BLaER1 (cell line): ENCODE data around the gene NIPAL4.
"Not testable (repeated sequence)": the region's sequence is repeated elsewhere in the genome, so short reads cannot be mapped to it uniquely, and the experiment has no call there.

Experiments
- H3K27ac ChIP-seq: shearing (Covaris generic); formaldehyde crosslinking; 2 replicates; pipeline ENCODE4 v1.8.1; 2022
- H3K27me3 ChIP-seq: shearing (Covaris generic); formaldehyde crosslinking; 2 replicates; pipeline ENCODE4 v1.8.1; 2022
- H3K36me3 ChIP-seq: shearing (Covaris generic); formaldehyde crosslinking; 2 replicates; pipeline ENCODE4 v1.8.1; 2022
- H3K4me1 ChIP-seq: shearing (Covaris generic); formaldehyde crosslinking; 2 replicates; pipeline ENCODE4 v1.8.1; 2022
- H3K4me2 ChIP-seq: shearing (Covaris generic); formaldehyde crosslinking; 2 replicates; pipeline ENCODE4 v1.8.1; 2022
- H3K4me3 ChIP-seq: shearing (Covaris generic); formaldehyde crosslinking; 2 replicates; pipeline ENCODE4 v1.8.1; 2022
- H3K9ac ChIP-seq: shearing (Covaris generic); formaldehyde crosslinking; 2 replicates; pipeline ENCODE4 v1.8.1; 2022
- H3K9me3 ChIP-seq: shearing (Covaris generic); formaldehyde crosslinking; 2 replicates; pipeline ENCODE4 v1.8.1; 2022
- H4K20me1 ChIP-seq: shearing (Covaris generic); formaldehyde crosslinking; 2 replicates; pipeline ENCODE4 v1.8.1; 2022
- Cebpa-rat ChIP-seq: shearing (Covaris generic); IDR thresholded peaks from 2 replicates; pipeline ENCODE4 v1.8.1; 2022

NIPAL4 gene

GRCh38 chr5:157475432-157475831, 15.4 kb downstream of the NIPAL4 start:
- TF ChIP-seq Cebpa-rat: no peak

DNA sequence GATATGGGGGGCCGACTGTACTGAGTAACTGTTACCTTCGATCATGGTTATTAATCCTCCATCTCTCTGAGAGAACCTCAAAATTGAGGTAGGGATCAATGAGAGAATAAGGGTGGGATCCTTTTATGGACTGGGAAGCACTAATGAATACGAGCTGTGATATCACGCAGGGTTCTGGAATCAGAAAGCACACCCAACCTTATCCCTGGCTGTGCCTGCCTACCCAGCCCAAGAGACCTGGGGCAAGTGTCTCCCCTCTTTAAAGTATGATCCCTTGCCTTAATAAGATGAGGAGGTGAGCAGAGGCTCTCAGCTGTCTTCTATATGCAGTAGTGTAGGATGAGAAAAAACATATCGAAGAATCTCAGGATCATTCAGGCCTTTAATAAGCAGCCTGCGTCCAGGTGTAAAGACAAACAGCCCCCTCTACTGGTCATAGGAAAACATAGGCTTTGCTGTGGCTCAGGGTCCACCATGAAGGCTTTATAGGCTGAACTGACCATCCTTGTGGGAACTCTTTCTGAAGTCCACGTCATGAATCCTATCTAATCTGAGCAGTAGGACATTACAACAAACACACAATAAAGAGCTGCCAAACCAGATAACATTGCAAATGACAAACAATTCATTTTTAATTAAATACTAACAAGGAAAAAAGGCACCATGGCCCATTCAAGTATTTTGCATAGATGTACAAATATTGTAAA, 16.8 kb downstream of the NIPAL4 start:
- peaks cover 6% of the 10 kb centered on the region; the same call in 1 of the 2 replicates for H3K4me1 ChIP-seq
- no peak overlapping the region for H3K4me3 ChIP-seq
- no peak overlapping the region for H3K9ac ChIP-seq
- H3K36me3 ChIP-seq: 0 out of 2 replicates have a peak, but pooled peaks cover 4% of the 10 kb centered on the region
- no peaks in the 10 kb centered on the region for H4K20me1 ChIP-seq
- H3K27me3 ChIP-seq: no peaks in the 10 kb centered on the region
- H3K27ac ChIP-seq: no peak overlapping the region
- no peaks in the 10 kb centered on the region for H3K9me3 ChIP-seq
- TF ChIP-seq Cebpa-rat: no peak
- no peak overlapping the region for H3K4me2 ChIP-seq

More at GRCh38 chr5:157475432-157475831, 15.4 kb downstream of the NIPAL4 start:
- Histone ChIP-seq H3K4me1 (peaks cover 6% of the 10 kb centered on the region; the same call in 1 of the 2 replicates), H3K36me3 (no peaks in the 10 kb centered on the region), H3K27ac (no peak overlapping the region), H4K20me1 (no peaks in the 10 kb centered on the region), H3K4me2 (no peak overlapping the region), H3K9me3 (no peaks in the 10 kb centered on the region), H3K9ac (no peak overlapping the region), H3K4me3 (no peak overlapping the region), H3K27me3 (no peaks in the 10 kb centered on the region)

GRCh38 chr5:157477814-157478494, 17.9 kb downstream of the NIPAL4 start:
- no peak overlapping the region for H3K27ac ChIP-seq
- H3K4me1 ChIP-seq: peaks cover 6% of the 10 kb centered on the region; the same call in 1 of the 2 replicates
- no peak overlapping the region for H3K4me3 ChIP-seq
- no peak overlapping the region for H3K9ac ChIP-seq
- no peak for TF ChIP-seq Cebpa-rat
- no peaks in the 10 kb centered on the region for H3K27me3 ChIP-seq
- no peaks in the 10 kb centered on the region for H3K9me3 ChIP-seq
- 0 out of 2 replicates have a peak, but pooled peaks cover 4% of the 10 kb centered on the region for H3K36me3 ChIP-seq
- H3K4me2 ChIP-seq: 0 out of 2 replicates have a peak overlapping the region, but pooled peaks have one; percentile 3
- no peaks in the 10 kb centered on the region for H4K20me1 ChIP-seq

DNA sequence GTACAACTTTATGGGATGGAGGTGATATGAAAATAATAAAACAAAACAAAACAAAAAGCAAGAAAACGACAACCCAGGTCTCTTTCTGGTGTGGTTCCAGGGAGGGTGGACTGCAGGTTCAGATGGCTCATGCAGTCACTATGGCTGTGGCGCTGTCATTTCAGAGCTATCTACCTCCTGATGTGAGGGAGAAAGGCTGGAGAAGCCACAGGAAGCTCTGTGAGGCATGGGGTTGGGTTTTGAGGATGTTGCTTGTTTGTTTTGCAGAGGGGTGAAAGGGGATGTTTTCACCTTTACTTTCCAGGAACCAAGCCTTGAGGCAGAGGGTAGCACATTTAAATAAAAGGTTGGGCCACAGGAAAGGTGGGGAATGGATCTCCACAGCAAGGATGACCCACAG, 18.7 kb downstream of the NIPAL4 start:
- peaks cover 6% of the 10 kb centered on the region; the same call in 1 of the 2 replicates for H3K4me1 ChIP-seq
- TF ChIP-seq Cebpa-rat: no peak
- no peak overlapping the region for H3K4me2 ChIP-seq
- 0 out of 2 replicates have a peak, but pooled peaks cover 4% of the 10 kb centered on the region for H3K36me3 ChIP-seq
- no peaks in the 10 kb centered on the region for H4K20me1 ChIP-seq
- no peak overlapping the region for H3K27ac ChIP-seq
- H3K27me3 ChIP-seq: no peaks in the 10 kb centered on the region
- no peak overlapping the region for H3K9ac ChIP-seq
- H3K9me3 ChIP-seq: no peaks in the 10 kb centered on the region
- H3K4me3 ChIP-seq: no peak overlapping the region

DNA sequence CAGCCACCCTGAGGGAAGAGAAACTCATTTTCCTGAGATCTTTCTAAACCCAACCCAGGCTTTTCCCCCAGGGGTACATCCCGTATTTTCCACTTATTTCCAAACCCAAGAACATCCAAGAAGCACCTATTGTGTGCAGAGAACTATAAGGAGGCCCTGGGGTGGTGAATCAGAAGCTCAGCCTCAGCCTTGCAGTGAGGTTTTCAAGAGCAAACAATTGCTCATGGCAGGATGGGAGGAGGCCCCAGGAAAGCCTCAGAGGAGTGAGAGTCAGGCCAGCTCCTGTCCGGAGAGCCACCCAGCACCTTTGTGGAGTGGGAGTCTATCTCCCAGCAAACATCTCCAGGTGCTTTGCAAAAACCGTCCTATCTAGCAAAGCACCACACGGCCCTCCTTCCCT, 19.2 kb downstream of the NIPAL4 start:
- H3K4me1 ChIP-seq: peaks cover 8% of the 10 kb centered on the region
- H3K27me3 ChIP-seq: no peaks in the 10 kb centered on the region
- H3K27ac ChIP-seq: no peak overlapping the region
- no peaks in the 10 kb centered on the region for H3K9me3 ChIP-seq
- H3K4me3 ChIP-seq: no peak overlapping the region
- H4K20me1 ChIP-seq: no peaks in the 10 kb centered on the region
- H3K9ac ChIP-seq: no peak overlapping the region
- TF ChIP-seq Cebpa-rat: no peak
- 0 out of 2 replicates have a peak, but pooled peaks cover 4% of the 10 kb centered on the region for H3K36me3 ChIP-seq
- H3K4me2 ChIP-seq: no peak overlapping the region

- Histone ChIP-seq H3K4me1 (peaks cover 15% of the 10 kb centered on the region), H4K20me1 (no peaks in the 10 kb centered on the region), H3K4me2 (no peak overlapping the region), H3K36me3 (0 out of 2 replicates have a peak, but pooled peaks cover 4% of the 10 kb centered on the region), H3K27ac (no peak overlapping the region), H3K4me3 (no peak overlapping the region), H3K9me3 (no peaks in the 10 kb centered on the region), H3K27me3 (no peaks in the 10 kb centered on the region), H3K9ac (no peak overlapping the region)
- TF ChIP-seq Cebpa-rat: no peak
These were observed 19.8 kb downstream of the NIPAL4 start for GRCh38 chr5:157479612-157480510.

GRCh38 chr5:157481265-157481664, 21.3 kb downstream of the NIPAL4 start:
- Histone ChIP-seq H3K4me2 (no peak overlapping the region), H3K4me3 (no peak overlapping the region)

GRCh38 chr5:157481666-157482065, 21.7 kb downstream of the NIPAL4 start:
- Histone ChIP-seq H3K9me3 (no peaks in the 10 kb centered on the region), H3K4me3 (no peak overlapping the region), H4K20me1 (no peaks in the 10 kb centered on the region), H3K4me2 (no peak overlapping the region), H3K27me3 (no peaks in the 10 kb centered on the region), H3K36me3 (0 out of 2 replicates have a peak, but pooled peaks cover 4% of the 10 kb centered on the region), H3K9ac (no peak overlapping the region), H3K27ac (no peak overlapping the region), H3K4me1 (peaks cover 33% of the 10 kb centered on the region)
- no peak for TF ChIP-seq Cebpa-rat

More at GRCh38 chr5:157481265-157481664, 21.3 kb downstream of the NIPAL4 start:
- Histone ChIP-seq H3K27me3 (no peaks in the 10 kb centered on the region), H4K20me1 (no peaks in the 10 kb centered on the region), H3K36me3 (0 out of 2 replicates have a peak, but pooled peaks cover 4% of the 10 kb centered on the region), H3K4me1 (peaks cover 29% of the 10 kb centered on the region), H3K9ac (no peak overlapping the region), H3K9me3 (no peaks in the 10 kb centered on the region), H3K27ac (no peak overlapping the region)
- no peak for TF ChIP-seq Cebpa-rat

DNA sequence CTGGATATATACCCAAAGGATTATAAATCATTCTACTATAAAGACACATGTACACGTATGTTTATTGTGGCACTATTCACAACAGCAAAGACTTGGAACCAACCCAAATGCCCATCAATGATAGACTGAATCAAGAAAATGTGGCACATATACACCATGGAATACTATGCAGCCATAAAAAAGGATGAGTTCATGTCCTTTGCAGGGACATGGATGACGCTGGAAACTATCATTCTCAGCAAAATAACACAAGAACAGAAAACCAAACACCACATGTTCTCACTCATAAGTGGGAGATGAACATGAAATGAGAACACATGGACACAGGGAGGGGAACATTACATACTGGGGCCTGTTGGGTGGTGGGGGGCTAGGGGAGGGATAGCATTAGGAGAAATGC, 22.7 kb downstream of the NIPAL4 start:
- H3K36me3 ChIP-seq, H3K4me2 ChIP-seq, H3K27ac ChIP-seq, H3K4me3 ChIP-seq, H3K9ac ChIP-seq, H3K9me3 ChIP-seq, H4K20me1 ChIP-seq, H3K27me3 ChIP-seq: not testable (repeated sequence)
- peaks cover 42% of the 10 kb centered on the region for H3K4me1 ChIP-seq
